HG03575 (cell line): ENCODE data around the gene FGF7.
A peak's percentile ranks its signal among the peaks of the same experiment; 100 is the strongest.
"Not testable (repeated sequence)": the region's sequence is repeated elsewhere in the genome, so short reads cannot be mapped to it uniquely, and the experiment has no call there.

Source experiments
- ATAC-seq: cut with Tn5 transposase; IDR thresholded peaks from one replicate; pipeline ENCODE4 v1.9.1; 2021; ENCODE audit not compliant: unreplicated experiment, insufficient number of reproducible peaks, low FRiP score; ENCODE audit errors: extremely low read depth

FGF7 gene

DNA sequence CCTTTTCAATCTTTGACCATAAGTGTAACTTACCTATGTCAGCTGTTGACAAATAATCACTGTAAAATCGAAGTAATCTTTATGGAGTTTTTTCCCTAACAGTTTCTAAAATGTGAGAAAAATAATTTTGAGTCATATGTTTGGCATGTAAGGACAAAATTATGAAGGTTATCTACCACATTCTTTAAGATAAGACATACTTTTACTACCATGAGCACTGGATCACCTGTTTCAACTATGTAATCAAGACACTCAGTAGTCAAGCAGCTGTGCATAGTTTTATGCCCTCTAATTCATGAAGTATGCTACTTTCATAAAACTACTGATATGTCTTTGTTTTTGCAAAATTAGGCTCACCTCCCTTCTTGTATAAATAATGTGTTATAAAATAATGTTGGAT, 12.1 kb downstream of the FGF7 start:
- no peak for ATAC-seq

DNA sequence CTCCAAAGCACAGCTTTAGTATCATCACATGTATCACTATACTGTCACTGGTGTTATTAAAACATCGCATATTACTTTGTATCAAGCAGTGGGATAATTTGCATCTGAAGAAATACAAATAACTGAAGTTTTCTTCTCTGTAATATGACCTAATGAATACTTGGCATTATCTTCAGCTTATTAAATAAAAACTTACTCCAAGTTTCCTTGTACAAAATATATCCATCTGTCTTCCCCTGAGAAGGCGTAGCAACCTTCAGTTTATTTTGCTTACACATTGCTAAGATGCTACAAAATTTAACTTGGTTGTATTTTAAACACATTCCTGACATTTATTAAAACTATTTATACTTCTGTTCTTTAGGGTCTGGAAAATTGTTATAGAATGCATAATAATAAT, 13.7 kb downstream of the FGF7 start:
- no peak for ATAC-seq

DNA sequence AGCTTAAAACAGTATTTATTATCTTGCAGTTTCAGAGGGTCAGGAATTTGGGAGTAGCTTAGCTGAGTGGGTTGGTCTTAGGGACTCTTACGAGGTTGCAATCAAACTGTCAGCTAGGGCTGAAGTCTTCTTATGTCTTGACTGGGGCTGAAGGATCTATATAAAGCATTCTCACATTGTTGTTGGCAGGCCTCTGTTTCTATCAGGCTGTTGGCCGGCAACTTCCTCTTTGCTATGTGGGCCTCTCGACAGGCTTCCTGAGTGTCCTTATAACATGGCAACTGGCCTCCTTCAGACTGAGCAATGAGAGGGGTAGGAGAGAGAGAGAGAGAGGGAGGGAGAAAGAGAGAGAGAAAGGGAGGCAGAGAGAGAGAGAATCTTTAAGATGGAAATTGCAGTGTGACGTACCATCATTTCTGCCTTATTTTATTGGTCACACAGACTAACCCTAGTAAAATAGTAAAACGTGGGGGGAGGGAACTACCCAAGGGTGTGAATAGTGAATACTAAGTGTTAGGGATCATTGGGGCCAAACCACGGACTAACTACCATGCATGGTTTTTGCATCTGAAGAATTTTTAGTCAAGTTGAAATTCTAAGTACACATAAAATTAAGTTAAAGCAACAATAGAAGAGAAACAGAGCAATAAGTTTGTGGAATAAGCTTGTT, 16.1 kb downstream of the FGF7 start:
- no peak for ATAC-seq

DNA sequence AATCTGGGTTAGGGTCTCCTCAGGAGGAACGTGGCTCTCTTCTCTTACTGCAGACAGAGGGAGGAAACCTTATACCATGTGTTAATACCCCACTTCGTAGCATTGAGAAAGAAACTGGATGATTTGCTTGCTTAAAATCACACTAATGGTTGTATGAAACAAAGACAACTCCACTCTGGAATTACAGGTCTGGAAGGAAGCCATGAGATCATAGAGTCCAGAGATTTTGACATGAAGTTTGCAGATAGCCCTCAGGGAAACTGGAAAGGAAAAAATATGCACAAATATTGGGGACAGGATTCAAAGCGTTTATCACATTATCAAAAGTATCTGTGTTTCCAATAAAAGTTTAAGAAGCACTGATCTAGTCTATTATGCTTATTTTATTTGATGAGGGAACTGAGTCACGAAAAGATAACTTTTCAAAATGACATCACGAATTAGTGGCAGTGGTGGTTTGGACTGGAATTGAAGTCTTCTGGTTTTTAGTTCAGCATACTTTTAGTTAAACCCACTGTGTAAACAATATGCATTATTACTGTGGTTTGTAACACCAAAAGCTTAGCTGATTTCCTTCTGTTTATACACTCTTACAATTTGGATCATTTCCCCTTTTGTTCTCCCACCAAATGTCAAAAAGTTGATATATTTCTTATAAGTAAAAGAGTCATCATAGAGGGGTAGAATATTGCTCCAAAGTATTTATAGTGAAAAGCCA, 16.8 kb downstream of the FGF7 start:
- no peak for ATAC-seq

DNA sequence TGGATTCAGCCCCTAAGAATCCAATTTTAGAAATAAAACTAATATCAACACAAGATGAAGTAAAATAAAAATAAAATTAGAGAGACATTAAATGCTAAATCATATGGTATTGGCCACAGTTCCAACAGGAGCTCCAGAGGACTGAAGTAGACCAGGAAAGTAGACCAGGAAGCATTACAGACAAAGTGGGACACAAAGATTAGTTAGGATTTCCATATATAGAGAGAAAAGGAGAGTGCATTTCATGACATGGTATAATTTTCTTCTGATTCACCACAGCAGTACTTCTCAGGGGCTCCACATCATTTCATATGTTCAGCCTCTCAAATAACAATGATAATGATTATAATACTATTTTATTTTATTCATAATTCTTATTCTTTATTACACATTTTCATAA, 18.3 kb downstream of the FGF7 start:
- ATAC-seq, result no peak

DNA sequence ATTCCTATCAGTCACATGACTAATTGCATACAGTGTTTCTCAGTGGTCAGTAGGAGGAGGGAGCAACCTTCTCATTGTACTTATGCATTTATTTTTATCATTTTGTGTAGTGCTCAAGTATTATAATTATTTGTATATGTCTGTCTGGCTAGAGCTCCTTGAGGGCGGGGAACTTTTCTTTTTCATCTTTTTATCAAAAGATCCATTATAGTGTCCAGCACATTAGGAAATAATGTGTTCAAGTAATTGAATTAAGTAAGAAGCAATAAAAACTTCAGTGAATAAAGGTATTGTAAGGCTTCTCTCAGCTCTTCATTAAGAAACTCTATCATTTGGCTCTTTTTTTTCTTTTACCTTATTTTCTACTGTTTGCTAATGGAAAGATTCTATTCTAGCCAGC, 18.8 kb downstream of the FGF7 start:
- ATAC-seq, result no peak

DNA sequence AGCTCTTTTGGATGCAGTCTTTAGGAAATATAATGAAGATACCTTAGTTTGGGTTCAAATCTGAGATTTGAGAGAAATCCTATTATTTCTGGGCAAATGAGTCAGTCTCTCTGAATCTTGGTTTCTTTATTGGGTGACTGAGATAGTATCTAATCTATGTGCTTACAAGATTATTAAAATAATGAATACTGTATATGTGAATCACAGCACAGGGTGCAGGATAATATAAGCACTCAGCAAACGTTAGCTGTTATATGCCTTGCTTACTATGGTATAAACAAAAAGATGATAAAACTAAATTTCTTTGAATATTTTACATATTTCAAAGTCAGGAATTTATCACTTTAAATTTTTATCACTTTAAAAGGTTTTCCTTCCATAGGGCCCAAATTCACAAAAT, 29.6 kb downstream of the FGF7 start:
- ATAC-seq, result no peak

DNA sequence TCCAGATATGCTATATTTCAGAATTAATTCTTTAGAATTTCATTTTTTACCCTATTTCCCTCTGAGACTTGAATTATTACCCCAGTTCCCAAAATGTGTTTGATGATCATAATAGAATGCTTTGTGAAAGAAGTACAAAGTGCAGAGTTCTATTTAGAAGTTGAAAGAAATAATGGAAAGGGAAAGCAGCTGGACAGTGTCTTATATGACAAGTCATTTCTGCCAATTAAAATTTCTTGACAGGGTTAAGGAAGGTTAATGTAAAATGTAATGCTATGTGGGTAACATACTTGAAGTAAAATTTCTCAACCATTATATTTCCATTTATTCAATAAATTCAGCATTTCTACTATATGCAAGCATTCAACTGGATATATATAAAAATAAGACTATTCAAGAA, 33.1 kb downstream of the FGF7 start:
- ATAC-seq, result no peak

DNA sequence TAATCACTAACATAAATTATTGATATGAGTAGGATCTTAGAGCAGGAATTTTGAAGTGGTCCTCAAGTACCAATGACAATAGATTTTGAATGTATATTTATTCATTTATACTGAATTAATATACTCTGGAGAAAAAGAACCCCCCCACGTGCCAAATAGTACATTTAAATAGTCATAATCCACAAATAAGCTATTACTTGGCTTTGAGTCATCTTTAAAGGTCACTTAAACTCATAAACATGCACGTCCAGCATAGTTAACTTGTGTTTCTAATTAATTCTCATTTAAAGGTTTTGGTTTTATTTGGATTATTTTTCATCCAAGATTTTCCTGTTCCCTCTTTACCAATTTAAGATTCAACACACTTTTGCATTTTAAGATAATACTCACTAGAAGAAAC, 35.1 kb downstream of the FGF7 start:
- no peak for ATAC-seq

DNA sequence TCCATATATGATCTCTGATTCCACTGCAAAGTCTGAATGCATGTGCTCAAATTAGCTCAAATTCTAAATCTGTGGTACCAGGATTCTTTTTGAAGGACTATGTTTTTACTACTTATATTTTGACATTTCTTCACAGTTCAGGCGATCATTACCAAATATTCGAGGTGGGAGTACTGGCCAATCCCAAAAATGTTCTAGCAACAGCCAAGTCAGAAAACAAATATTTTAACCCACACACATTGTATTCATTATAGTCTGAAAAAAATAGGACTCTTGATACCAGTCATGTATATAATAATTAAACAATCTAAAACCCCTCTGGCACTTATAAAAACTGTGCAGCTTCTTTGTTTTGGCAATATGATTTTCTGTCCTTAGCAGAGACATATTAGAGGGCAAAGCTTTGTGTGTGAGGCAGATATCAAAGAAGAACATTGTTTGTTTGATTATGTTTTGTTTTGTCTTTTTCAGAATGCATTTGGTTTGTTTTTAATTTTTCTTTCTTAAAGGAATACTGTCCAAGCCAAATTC, 37.4 kb downstream of the FGF7 start:
- ATAC-seq, result no peak

DNA sequence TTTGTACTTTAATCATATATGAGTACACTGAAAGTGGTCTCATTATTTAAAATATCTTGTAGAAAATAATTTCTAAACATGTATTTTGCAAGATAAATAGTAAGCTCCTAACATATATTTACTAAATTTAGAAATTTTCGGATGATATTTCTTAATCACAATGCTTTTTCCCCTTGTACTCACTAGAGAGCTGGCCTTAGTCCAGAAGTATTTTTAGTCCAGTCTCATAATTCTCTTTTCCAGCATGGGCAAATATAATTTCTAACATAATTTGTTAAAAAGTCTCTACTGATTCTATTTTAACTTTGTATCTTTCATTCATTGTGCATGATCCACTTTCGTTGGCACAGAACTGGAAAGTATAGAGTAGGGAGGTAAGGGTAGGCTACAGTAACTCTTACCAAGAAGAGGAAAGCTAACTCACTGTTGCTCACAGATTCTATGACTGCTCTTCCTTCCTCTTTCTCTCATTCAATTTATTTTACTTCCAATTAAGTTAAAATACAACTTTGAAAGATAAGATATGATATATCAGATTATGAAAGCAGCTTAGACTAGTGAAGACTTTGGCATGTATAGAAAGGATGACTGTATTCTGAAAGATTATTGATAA, 39.3 kb downstream of the FGF7 start:
- no peak for ATAC-seq

DNA sequence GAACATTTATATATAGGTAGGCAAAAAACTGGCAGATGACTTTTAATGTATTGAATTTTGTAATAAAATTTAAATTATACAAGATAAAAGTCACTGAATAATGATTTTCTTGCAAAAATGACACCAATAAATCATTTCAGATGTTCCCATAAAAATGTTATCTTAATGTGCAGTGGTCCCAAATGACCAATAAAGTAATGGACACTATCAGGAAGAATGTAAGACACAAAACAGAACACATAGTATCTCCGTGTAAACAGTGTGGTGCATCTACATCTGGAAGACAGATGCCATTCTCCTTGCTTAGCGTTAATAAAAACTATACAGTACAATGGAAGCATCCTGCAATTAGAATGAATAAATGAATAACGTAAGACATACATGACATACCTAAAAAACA, 41.5 kb downstream of the FGF7 start:
- ATAC-seq, result no peak

DNA sequence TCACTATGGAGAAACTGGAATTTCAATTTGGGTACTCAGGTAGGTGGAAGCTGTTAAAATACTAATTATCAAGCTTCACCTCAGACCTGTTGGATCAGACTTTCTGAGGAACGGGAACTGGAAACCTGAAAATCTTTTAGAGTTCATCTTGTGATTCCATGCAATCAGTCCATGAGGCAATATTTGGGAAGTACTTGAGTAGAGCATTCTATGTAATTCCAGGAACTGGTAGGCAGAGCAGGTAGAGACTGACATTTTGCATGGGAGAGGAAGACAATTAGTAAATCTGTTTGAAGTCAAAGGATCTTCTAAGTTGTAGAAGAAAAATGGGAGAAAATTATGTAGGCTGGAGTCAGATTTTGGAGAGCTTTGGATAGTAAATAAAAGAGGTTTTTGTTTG, 43.1 kb downstream of the FGF7 start:
- no peak for ATAC-seq

DNA sequence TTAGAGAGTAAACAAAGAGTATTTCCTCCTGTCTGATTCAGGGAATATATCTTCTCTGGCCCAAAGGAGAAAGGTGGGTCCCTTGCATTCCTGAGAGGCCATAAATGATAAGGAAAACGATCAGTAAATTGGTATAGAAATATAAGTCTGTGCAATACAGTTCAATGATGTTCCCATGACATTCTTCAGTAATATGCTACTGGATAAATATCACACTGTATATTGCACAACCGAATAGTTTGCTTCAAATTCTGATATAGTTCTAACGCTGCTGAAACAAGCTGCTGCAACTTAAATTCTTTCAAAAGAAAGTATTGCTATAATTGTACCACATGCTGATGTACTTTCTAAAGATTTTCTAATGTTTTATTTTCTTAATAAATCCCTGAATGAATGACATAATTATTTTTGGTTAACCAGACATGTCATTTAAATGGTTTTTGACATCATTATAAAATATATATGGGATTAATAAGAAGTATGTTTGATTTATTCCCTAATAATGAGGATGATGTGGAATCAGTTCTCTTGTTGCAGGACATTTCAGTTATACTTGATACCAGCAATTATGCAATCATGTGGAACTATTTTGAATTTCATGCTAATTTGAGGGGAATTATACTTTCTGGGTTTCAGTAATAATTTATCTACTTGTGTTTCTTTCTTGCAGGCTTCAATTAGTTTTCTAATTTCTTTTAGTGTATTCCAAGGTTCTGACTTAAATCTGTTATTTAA, 44.9 kb downstream of the FGF7 start:
- ATAC-seq, result no peak

DNA sequence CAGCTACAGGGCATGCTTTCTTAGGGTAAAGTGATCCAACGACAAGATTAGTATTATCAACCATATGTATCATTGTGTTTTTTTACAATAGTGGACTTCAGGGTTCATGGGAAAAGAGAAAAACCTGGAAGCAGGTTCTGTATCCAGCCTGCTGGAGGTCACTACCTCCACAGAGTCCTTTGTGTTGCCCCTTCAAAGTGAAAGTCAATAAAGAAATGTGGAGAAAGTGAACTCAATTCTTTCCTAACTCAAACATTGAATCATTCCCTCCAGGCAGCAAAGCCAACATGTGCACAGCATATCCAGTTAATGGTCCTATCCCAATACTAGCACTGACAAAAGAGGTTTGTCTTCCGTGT, 45.4 kb downstream of the FGF7 start:
- no peak for ATAC-seq

DNA sequence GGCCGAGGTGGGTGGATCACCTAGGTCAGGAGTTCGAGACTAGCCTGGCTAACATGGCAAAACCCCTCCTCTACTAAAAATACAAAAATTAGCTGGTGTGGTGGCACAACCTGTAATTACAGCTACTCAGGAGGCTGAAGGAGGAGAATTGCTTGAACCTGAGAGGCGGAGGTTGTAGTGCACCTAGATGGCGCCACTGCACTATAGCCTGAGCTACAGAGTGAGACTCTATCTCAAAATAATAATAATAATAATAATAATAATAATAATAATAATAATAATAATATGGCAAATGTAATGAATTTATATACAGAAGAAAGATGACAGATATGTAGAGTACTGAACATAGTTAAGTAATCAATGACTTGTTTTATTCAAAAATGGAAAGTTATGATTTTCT, 48.2 kb downstream of the FGF7 start:
- not testable (repeated sequence) for ATAC-seq

DNA sequence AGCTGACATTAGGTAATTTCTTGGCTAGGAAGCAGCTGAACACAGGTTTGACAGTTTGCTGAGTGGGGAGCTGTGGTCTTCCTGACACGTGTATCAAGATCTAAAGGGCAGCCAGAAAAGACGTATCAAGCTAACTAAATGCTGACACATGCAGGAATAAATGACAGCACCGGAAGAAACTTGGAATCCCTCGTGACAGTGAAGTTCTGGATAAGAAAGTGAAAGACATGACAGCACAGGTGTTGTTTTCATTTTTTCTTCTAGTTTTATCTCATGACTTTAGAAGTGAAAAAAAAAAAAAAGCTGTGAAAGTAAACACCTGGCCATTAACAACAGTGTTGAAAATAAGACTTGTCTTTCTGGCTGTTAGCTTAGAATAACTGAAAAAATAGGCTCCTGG, 48.7 kb downstream of the FGF7 start:
- ATAC-seq, result peak; percentile 59

DNA sequence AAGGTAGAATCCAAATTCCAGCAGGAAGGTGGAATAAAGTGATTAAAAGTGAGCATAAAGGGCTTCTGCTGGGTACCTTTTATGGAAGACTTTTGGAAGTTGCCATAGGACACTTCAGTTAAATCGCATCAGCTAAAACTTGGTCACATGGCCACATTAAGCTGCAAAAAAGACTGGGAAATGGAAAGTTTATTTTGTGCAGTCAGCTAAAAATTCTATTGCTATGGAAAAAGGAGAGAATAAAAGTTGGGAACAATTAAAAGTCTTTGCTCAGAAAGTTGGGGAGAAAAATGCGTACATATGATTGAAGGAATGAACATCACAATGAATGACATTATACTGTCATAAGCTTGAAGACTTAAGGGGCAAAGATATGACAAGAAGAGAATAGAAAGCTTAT, 49.3 kb downstream of the FGF7 start:
- no peak for ATAC-seq

DNA sequence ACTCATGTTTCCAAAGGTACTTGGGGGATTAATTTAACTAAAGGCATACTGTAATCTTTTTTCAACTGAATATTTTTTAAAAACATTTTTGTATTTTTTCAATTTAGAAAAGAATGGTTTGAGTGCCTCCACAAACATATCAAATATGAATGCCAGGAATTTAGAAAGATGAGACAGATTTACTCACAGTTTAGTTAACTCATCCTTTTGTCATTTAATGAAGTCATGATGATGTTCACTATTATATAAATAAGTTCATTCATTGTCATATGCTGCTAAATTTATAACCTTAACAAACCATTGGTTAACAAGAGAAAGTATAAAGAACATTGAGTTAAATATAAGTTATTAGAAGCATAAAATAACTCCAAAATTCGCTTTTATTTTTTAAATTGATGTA, 50.0 kb downstream of the FGF7 start:
- ATAC-seq, result no peak

DNA sequence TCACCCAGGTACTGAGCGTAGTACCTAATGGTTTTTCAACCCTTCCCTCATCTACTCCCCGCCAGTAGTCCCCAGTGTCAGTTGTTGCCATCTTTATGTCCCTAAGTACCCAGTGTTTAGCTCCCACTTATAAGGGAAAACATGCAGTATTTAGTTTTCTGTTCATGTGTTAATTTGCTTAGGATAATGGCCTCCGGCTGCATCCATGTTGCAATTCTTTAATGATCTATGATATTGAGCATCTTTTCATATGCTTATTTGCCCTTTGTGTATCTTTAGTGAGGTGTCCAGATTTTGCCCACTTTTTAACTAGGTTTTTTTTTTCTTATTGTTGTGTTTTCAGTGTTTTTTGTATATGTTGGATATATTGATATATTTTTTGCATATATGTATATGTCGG, 55.0 kb downstream of the FGF7 start:
- ATAC-seq, result not testable (repeated sequence)
